ENCODE results near the gene KRT36. TPM values are rescaled to one million over a fixed set of nuclear protein-coding genes. Genes with fewer than 3 reads are reported as not detected.

Gene KRT36
- polyA plus RNA-seq, 1 donor (not counting 4 experiments of a cell fraction or from before 2014, with no cell fraction given): not detected

GRCh38 chr17:41439375-41439774 lies 50.3 kb downstream of the KRT36 start:
- dilution Hi-C loops (cut with MboI; ENCODE audit: extremely low pct_ligation_motif_present, low sequenced_read_pairs): no loop called here
- Histone ChIP-seq H3K9ac (ENCODE audit: control insufficient read depth, extremely low read depth, insufficient read depth, low read length) (no peak overlapping the region), H3K79me2 (ENCODE audit: control insufficient read depth, insufficient read depth, low read length) (no peaks in the 10 kb centered on the region), H3K9me3 (ENCODE audit: control insufficient read depth, low read depth, low read length) (no peaks in the 10 kb centered on the region), H3K27me3 (ENCODE audit: control insufficient read depth, extremely low read depth, insufficient read depth, low read length) (peaks cover 4% of the 10 kb centered on the region), H3K9me1 (ENCODE audit: control insufficient read depth, extremely low read depth, insufficient read depth, low read length) (no peaks in the 10 kb centered on the region), H3K36me3 (ENCODE audit: control insufficient read depth in 2 of 2, extremely low read depth in 1 of 2, insufficient read depth in 2 of 2, low read length in 2 of 2) (no peaks in the 10 kb centered on the region), H4K20me1 (ENCODE audit: control insufficient read depth, extremely low read depth, insufficient read depth, low read length) (no peaks in the 10 kb centered on the region), H3K4me3 (ENCODE audit: control insufficient read depth in 2 of 3, extremely low read depth in 1 of 3, insufficient read depth in 2 of 3, low read depth in 1 of 3, low read length in 3 of 3) (no peak overlapping the region), H3K27ac (ENCODE audit: control insufficient read depth, insufficient read depth, low read length) (no peak overlapping the region), H2AFZ (ENCODE audit: control insufficient read depth, low read length) (no peak overlapping the region), H3K4me2 (ENCODE audit: control insufficient read depth, extremely low read depth, insufficient read depth, low read depth, low read length) (no peak overlapping the region), H3K4me1 (ENCODE audit: control insufficient read depth, extremely low read depth, insufficient read depth, low read length) (no peaks in the 10 kb centered on the region)
- FAIRE-seq: peak; percentile 69
- TF ChIP-seq, protein P1, sequence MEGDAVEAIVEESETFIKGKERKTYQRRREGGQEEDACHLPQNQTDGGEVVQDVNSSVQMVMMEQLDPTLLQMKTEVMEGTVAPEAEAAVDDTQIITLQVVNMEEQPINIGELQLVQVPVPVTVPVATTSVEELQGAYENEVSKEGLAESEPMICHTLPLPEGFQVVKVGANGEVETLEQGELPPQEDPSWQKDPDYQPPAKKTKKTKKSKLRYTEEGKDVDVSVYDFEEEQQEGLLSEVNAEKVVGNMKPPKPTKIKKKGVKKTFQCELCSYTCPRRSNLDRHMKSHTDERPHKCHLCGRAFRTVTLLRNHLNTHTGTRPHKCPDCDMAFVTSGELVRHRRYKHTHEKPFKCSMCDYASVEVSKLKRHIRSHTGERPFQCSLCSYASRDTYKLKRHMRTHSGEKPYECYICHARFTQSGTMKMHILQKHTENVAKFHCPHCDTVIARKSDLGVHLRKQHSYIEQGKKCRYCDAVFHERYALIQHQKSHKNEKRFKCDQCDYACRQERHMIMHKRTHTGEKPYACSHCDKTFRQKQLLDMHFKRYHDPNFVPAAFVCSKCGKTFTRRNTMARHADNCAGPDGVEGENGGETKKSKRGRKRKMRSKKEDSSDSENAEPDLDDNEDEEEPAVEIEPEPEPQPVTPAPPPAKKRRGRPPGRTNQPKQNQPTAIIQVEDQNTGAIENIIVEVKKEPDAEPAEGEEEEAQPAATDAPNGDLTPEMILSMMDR (optimal IDR thresholded peaks at IDR 0.05 in 1 of 3, IDR thresholded peaks at IDR 0.05 in 1 of 3, conservative IDR thresholded peaks at IDR 0.05 in 1 of 3; ENCODE audit: extremely low read depth in 1 of 3, insufficient read depth in 2 of 3, low read length in 3 of 3): no peak
- no peak for TF ChIP-seq EZH2 (IDR thresholded peaks at IDR 0.05; ENCODE audit: low read length)
- no peak for DNase-seq (ENCODE audit: low read depth, low spot score)

GRCh38 chr17:41437769-41438168 lies 51.9 kb downstream of the KRT36 start:
- Histone ChIP-seq H3K4me1 (ENCODE audit: control insufficient read depth, extremely low read depth, insufficient read depth, low read length) (no peaks in the 10 kb centered on the region), H4K20me1 (ENCODE audit: control insufficient read depth, extremely low read depth, insufficient read depth, low read length) (no peaks in the 10 kb centered on the region), H2AFZ (ENCODE audit: control insufficient read depth, low read length) (no peak overlapping the region), H3K36me3 (ENCODE audit: control insufficient read depth in 2 of 2, extremely low read depth in 1 of 2, insufficient read depth in 2 of 2, low read length in 2 of 2) (no peaks in the 10 kb centered on the region), H3K9me1 (ENCODE audit: control insufficient read depth, extremely low read depth, insufficient read depth, low read length) (no peaks in the 10 kb centered on the region), H3K27me3 (ENCODE audit: control insufficient read depth, extremely low read depth, insufficient read depth, low read length) (peaks cover under 1% of the 10 kb centered on the region), H3K9ac (ENCODE audit: control insufficient read depth, extremely low read depth, insufficient read depth, low read length) (no peak overlapping the region), H3K4me3 (ENCODE audit: control insufficient read depth in 2 of 3, extremely low read depth in 1 of 3, insufficient read depth in 2 of 3, low read depth in 1 of 3, low read length in 3 of 3) (no peak overlapping the region), H3K79me2 (ENCODE audit: control insufficient read depth, insufficient read depth, low read length) (no peaks in the 10 kb centered on the region), H3K4me2 (ENCODE audit: control insufficient read depth, extremely low read depth, insufficient read depth, low read depth, low read length) (no peak overlapping the region), H3K27ac (ENCODE audit: control insufficient read depth, insufficient read depth, low read length) (no peak overlapping the region), H3K9me3 (ENCODE audit: control insufficient read depth, low read depth, low read length) (no peaks in the 10 kb centered on the region)
- FAIRE-seq (no peak), DNase-seq (ENCODE audit: low read depth, low spot score) (no peak)
- no peak for TF ChIP-seq EZH2 (IDR thresholded peaks at IDR 0.05; ENCODE audit: low read length)
- TF ChIP-seq, protein P1 (optimal IDR thresholded peaks at IDR 0.05 in 1 of 3, IDR thresholded peaks at IDR 0.05 in 1 of 3, conservative IDR thresholded peaks at IDR 0.05 in 1 of 3; ENCODE audit: extremely low read depth in 1 of 3, insufficient read depth in 2 of 3, low read length in 3 of 3): no peak
- dilution Hi-C loops (cut with MboI; ENCODE audit: extremely low pct_ligation_motif_present, low sequenced_read_pairs): no loop called here
